ENCODE measurements around the gene FGD5. TPM values are rescaled to one million over a fixed set of nuclear protein-coding genes. Genes with fewer than 3 reads are reported as not detected.

FGD5 gene
- total RNA-seq, 1 donor from 2014 or later: 0.05 TPM

- intact Hi-C loops (cut with micrococcal nuclease): no loop called here
These were observed 29.5 kb upstream of the FGD5 start for GRCh38 chr3:14789221-14789620.

- intact Hi-C loops (cut with micrococcal nuclease): no loop called here
These were observed 29.0 kb upstream of the FGD5 start for GRCh38 chr3:14789640-14790285.

- intact Hi-C loops (cut with micrococcal nuclease): loop anchor here (1.0 kb wide), 1 partner anchor 130 kb away; no protein-coding TSS in a partner anchor
These were observed 27.3 kb upstream of the FGD5 start for GRCh38 chr3:14791343-14791945.

GRCh38 chr3:14792691-14793121, 26.1 kb upstream of the FGD5 start:
- intact Hi-C loops (cut with micrococcal nuclease): no loop called here

- intact Hi-C loops (cut with micrococcal nuclease): no loop called here
These were observed 25.5 kb upstream of the FGD5 start for GRCh38 chr3:14793126-14793857.

- intact Hi-C loops (cut with micrococcal nuclease): no loop called here
These were observed 24.9 kb upstream of the FGD5 start for GRCh38 chr3:14793858-14794234.

GRCh38 chr3:14794435-14794834, 24.3 kb upstream of the FGD5 start:
- intact Hi-C loops (cut with micrococcal nuclease): no loop called here

- intact Hi-C loops (cut with micrococcal nuclease): no loop called here
These were observed 22.8 kb upstream of the FGD5 start for GRCh38 chr3:14795996-14796395.

GRCh38 chr3:14796403-14797077, 22.2 kb upstream of the FGD5 start:
- intact Hi-C loops (cut with micrococcal nuclease): no loop called here

- intact Hi-C loops (cut with micrococcal nuclease): no loop called here
These were observed 21.0 kb upstream of the FGD5 start for GRCh38 chr3:14797731-14798130.

- intact Hi-C loops (cut with micrococcal nuclease): no loop called here
These were observed 20.5 kb upstream of the FGD5 start for GRCh38 chr3:14798231-14798630.

GRCh38 chr3:14799146-14799545, 19.6 kb upstream of the FGD5 start:
- intact Hi-C loops (cut with micrococcal nuclease): no loop called here

- intact Hi-C loops (cut with micrococcal nuclease): no loop called here
These were observed 17.7 kb upstream of the FGD5 start for GRCh38 chr3:14801031-14801430.

- intact Hi-C loops (cut with micrococcal nuclease): no loop called here
These were observed 16.9 kb upstream of the FGD5 start for GRCh38 chr3:14801668-14802380.

- intact Hi-C loops (cut with micrococcal nuclease): no loop called here
These were observed 16.4 kb upstream of the FGD5 start for GRCh38 chr3:14802381-14802731.

- intact Hi-C loops (cut with micrococcal nuclease): no loop called here
These were observed 15.4 kb upstream of the FGD5 start for GRCh38 chr3:14803101-14803980.

GRCh38 chr3:14803981-14804834, 14.6 kb upstream of the FGD5 start:
- intact Hi-C loops (cut with micrococcal nuclease): no loop called here

- intact Hi-C loops (cut with micrococcal nuclease): no loop called here
These were observed 13.7 kb upstream of the FGD5 start for GRCh38 chr3:14804835-14805780.
